ENCODE measurements around the gene FHIT. TPM values are rescaled to one million over a fixed set of nuclear protein-coding genes. Genes with fewer than 3 reads are reported as not detected.

The FHIT gene
- total and polyA plus RNA-seq, 8 donors = 1.8 to 10.6 (median 7.1) TPM

DNA sequence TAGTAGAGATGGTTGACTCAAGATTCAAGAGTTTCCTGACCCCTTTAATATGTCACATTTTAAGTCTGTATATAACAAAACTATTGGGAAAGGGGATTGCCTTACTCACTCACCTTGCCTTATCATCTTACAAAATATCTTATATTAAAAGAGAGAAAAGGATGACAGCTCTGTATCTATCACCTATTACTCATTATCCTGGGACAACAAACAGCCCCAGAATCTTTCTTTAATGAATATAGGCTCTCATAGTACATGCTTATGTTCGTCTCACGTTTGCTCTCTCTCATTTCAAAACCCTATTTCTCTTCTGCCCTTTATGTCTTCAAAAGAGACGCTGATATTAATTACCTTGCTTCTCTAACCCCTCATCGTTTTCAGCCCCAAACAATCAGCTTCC is 1178.0 kb downstream of the FHIT start:
- no peak for DNase-seq
- Histone ChIP-seq H3K27me3 (no peaks in the 10 kb centered on the region), H3K4me3 (no peak overlapping the region), H3K27ac (no peak overlapping the region), H3K36me3 (no peaks in the 10 kb centered on the region), H3K4me1 (peaks cover 0 to 5% (median 0%) of the 10 kb centered on the region in 4 donors), H3K9me3 (peaks cover 0 to 4% (median under 1%) of the 10 kb centered on the region in 4 donors)
- TF ChIP-seq, protein P1, sequence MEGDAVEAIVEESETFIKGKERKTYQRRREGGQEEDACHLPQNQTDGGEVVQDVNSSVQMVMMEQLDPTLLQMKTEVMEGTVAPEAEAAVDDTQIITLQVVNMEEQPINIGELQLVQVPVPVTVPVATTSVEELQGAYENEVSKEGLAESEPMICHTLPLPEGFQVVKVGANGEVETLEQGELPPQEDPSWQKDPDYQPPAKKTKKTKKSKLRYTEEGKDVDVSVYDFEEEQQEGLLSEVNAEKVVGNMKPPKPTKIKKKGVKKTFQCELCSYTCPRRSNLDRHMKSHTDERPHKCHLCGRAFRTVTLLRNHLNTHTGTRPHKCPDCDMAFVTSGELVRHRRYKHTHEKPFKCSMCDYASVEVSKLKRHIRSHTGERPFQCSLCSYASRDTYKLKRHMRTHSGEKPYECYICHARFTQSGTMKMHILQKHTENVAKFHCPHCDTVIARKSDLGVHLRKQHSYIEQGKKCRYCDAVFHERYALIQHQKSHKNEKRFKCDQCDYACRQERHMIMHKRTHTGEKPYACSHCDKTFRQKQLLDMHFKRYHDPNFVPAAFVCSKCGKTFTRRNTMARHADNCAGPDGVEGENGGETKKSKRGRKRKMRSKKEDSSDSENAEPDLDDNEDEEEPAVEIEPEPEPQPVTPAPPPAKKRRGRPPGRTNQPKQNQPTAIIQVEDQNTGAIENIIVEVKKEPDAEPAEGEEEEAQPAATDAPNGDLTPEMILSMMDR (IDR thresholded peaks at IDR 0.05) = no peak
- TF ChIP-seq POLR2A (IDR thresholded peaks at IDR 0.05) (no peak), POLR2AphosphoS5 (IDR thresholded peaks at IDR 0.05) (no peak)
- intact Hi-C loops (cut with DNase I; ENCODE audit: low total_unique reads) = no loop called here
- 68 to 86% (median 79%) methylated on average over 4 of the region's 4 CpGs for WGBS, 5 donors

DNA sequence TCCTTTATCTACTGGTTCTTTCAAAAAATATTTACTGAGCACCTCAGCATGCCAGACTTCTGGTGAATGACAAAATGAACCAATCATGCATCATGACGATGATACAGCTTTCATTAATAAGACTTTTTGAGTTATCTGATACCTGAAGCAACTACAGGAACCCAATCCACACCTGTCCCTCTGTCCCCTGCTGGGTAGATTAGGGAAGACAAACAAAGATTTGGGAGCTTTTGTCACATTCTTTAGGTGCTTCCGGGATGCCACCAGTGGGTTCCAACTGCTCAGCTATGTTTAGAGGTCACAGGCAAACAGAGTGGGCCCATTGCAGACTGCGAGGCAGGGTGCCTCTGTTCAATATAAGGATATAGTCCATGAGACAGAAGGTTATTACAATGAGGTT is 1180.9 kb downstream of the FHIT start:
- TF ChIP-seq, protein P1 (IDR thresholded peaks at IDR 0.05) = no peak
- TF ChIP-seq POLR2AphosphoS5 (IDR thresholded peaks at IDR 0.05) (no peak), EP300 (IDR thresholded peaks at IDR 0.05) (no peak), POLR2A (IDR thresholded peaks at IDR 0.05) (no peak)
- Histone ChIP-seq H3K4me1 (no peaks in the 10 kb centered on the region), H3K27me3 (no peaks in the 10 kb centered on the region), H3K9me3 (no peaks in the 10 kb centered on the region), H3K36me3 (no peaks in the 10 kb centered on the region), H3K4me3 (no peak overlapping the region), H3K27ac (no peak overlapping the region)
- 72 to 87% (median 85%) methylated on average over 3 of the region's 3 CpGs for WGBS, 5 donors
- intact Hi-C loops (cut with DNase I; ENCODE audit: low total_unique reads) = no loop called here
- DNase-seq = no peak

DNA sequence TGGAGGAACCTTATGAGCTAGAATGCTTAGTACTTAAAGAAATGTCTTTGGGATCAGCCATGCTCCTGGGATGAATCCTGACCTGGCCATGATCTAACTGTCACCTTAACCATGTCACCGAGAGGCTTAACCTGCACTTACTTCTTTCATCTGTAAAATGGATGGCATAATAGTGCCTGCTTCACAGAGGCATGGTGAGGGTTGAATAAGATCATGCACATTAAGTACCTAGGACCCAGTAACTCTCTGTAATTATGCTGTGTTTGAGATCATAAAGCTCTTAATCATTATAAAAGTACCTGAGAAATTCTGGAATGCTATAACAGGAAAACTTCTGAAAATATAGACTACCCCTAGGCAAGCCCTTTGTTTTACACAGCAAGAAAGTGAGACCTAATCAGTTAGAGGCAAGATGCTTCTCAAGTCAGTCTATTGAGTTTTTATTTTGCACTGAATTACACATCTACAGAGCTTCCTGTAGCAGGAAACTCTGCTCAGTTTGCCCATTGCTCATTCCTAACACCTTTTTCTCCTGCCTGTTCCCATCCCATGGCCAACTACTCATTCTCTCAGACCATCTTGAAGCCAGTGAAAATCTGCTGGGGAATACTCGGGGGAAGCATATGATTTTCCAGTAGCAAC is 1185.9 kb downstream of the FHIT start:
- Histone ChIP-seq H3K27me3 (no peaks in the 10 kb centered on the region), H3K9me3 (no peaks in the 10 kb centered on the region), H3K36me3 (no peaks in the 10 kb centered on the region), H3K27ac (no peak overlapping the region), H3K4me3 (no peak overlapping the region), H3K4me1 (no peaks in the 10 kb centered on the region)
- TF ChIP-seq EP300 (IDR thresholded peaks at IDR 0.05) = no peak
- no peak for TF ChIP-seq POLR2AphosphoS5 (IDR thresholded peaks at IDR 0.05)
- TF ChIP-seq, protein P1 (IDR thresholded peaks at IDR 0.05) = no peak
- TF ChIP-seq POLR2A (IDR thresholded peaks at IDR 0.05) = no peak
- DNase-seq = no peak
- intact Hi-C loops (cut with DNase I; ENCODE audit: low total_unique reads) = no loop called here
- WGBS, 5 donors = 26 to 95% (median 81%) methylated on average over 2 of the region's 2 CpGs

DNA sequence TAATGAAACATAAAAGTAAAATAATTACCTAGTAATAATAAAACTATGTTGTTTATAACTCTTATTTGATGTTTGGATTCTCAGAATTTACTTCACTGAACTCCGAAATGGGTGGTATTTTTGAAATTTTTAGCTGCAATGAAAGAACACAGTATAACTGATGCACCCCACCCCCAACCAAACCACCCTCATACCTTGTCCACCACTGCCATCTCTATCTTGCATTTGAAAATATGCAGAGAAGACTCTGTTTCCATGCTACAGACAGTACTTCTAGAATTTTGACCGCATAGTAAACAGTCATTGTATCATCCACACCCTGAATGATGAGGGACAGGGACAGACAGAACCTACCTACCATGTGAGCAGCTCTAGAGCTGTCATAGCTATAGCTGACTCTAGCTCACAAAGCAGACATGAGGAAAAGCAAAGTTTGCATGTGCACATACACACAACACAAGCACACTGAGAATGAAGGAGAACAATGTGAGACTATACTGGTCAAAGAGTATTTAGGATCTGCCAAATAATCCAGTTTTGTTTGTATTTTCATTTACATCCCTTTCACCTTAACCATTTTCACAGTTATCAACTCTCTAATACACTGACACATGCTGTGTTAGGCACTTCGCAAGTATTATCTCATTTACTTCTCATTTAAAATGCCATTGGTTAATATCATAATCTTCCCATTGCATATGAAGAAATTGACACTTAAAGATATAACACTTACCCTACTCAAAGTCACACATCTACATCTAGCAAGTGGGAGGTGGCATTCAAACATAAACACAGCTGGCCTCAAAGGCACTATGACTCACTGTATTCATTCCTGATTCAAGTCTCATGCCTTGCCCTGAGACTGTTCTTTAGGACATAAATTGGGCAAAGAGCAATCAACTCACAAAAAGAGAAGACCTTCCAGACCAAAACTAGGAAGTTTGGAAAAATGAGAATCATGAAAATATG is 1186.8 kb downstream of the FHIT start:
- WGBS, 5 donors = 79 to 89% (median 87%) methylated on average over 3 of the region's 3 CpGs
- DNase-seq = peak in 1 of 2 donors; percentile 60
- Histone ChIP-seq H3K27me3 (no peaks in the 10 kb centered on the region), H3K4me1 (no peaks in the 10 kb centered on the region), H3K9me3 (no peaks in the 10 kb centered on the region), H3K4me3 (no peak overlapping the region), H3K36me3 (no peaks in the 10 kb centered on the region), H3K27ac (no peak overlapping the region)
- intact Hi-C loops (cut with DNase I; ENCODE audit: low total_unique reads) = no loop called here
- peak in 1 of 3 donors; percentile 60 for TF ChIP-seq POLR2AphosphoS5 (IDR thresholded peaks at IDR 0.05)
- TF ChIP-seq EP300 (IDR thresholded peaks at IDR 0.05) = no peak
